ENCODE measurements around the gene FCRLB. TPM values are rescaled to one million over a fixed set of nuclear protein-coding genes. Genes with fewer than 3 reads are reported as not detected.

The FCRLB gene
- total and polyA plus RNA-seq, 2 donors (not counting 1 experiment from before 2014, with no cell fraction given), result 3.8 to 6.4 TPM

GRCh38 chr1:161736335-161736969 is 15.1 kb downstream of the FCRLB start:
- Histone ChIP-seq H3K79me2 (ENCODE audit: control insufficient read depth, insufficient read depth, low read length) (no peaks in the 10 kb centered on the region), H3K9ac (ENCODE audit: low read length) (no peak overlapping the region), H3K27me3 (replicated peaks in 1 of 4; ENCODE audit: control extremely low read depth in 1 of 4, control insufficient read depth in 3 of 4, insufficient read depth in 4 of 4, low read length in 3 of 4) (no peaks in the 10 kb centered on the region), H3K36me3 (replicated peaks in 1 of 2; ENCODE audit: control extremely low read depth in 1 of 2, control insufficient read depth in 1 of 2, extremely low read depth in 1 of 2, insufficient read depth in 2 of 2, low read length in 1 of 2) (no peaks in the 10 kb centered on the region), H3K9me3 (ENCODE audit: control extremely low read depth in 1 of 3, control insufficient read depth in 2 of 3, insufficient read depth in 1 of 3, low read length in 2 of 3) (no peaks in the 10 kb centered on the region), H3K27ac (ENCODE audit: low read length in 2 of 2) (no peak overlapping the region), H3K4me1 (ENCODE audit: control insufficient read depth in 2 of 2, insufficient read depth in 2 of 2, low read length in 2 of 2) (peaks cover 33% of the 10 kb centered on the region in 2 donors), H3K4me2 (replicated peaks; ENCODE audit: low read depth, low read length, poor library complexity, severe bottlenecking) (no peak overlapping the region), H2AFZ (ENCODE audit: insufficient read depth, low read depth, low read length, poor library complexity, severe bottlenecking) (no peak overlapping the region), H3K4me3 (ENCODE audit: control extremely low read depth in 1 of 5, extremely low read depth in 1 of 5, insufficient read depth in 1 of 5, low read depth in 2 of 5, low read length in 4 of 5) (no peak overlapping the region), H4K20me1 (ENCODE audit: control insufficient read depth, insufficient read depth, low read length, poor library complexity, severe bottlenecking) (no peaks in the 10 kb centered on the region)
- Mint-ChIP-seq H3K27me3 (no peaks in the 10 kb centered on the region), H3K27ac (peak overlapping the region; percentile 86), H3K4me3 (no peak overlapping the region), H3K4me1 (peaks cover 39% of the 10 kb centered on the region), H3K9me3 (ENCODE audit: insufficient read depth) (no peaks in the 10 kb centered on the region)
- WGBS (ENCODE audit: insufficient coverage), result 92% methylated on average over 2 of the region's 4 CpGs
- no peak for ATAC-seq (ENCODE audit: low read depth)
- DNase-seq, result no peak
- ChIA-PET CTCF (interaction anchor here (1.1 to 7.9 kb wide), 9 partner anchors 7 to 262 kb away, joined by 3 to 142 read pairs (median 5); partner anchors contain the start of genes DUSP12, FCRLA and FCRLB), POLR2A (interaction anchor here (2.0 to 5.7 kb wide), 2 partner anchors 9 to 10 kb away, joined by 5 to 82 read pairs; no protein-coding TSS in a partner anchor)
- intact Hi-C loops (cut with micrococcal nuclease), result no loop called here
- no peak for TF ChIP-seq EZH2 (IDR thresholded peaks at IDR 0.05; ENCODE audit: borderline replicate concordance, insufficient read depth, low read depth, low read length, poor library complexity, severe bottlenecking)
- no peak for TF ChIP-seq CTCF (IDR thresholded peaks at IDR 0.05)

- intact Hi-C loops (cut with micrococcal nuclease), result no loop called here
- Histone ChIP-seq H4K20me1 (ENCODE audit: control insufficient read depth, insufficient read depth, low read length, poor library complexity, severe bottlenecking) (no peaks in the 10 kb centered on the region), H3K4me1 (ENCODE audit: control insufficient read depth in 2 of 2, insufficient read depth in 2 of 2, low read length in 2 of 2) (peaks cover 34 to 35% of the 10 kb centered on the region in 2 donors), H3K79me2 (ENCODE audit: control insufficient read depth, insufficient read depth, low read length) (no peaks in the 10 kb centered on the region), H2AFZ (ENCODE audit: insufficient read depth, low read depth, low read length, poor library complexity, severe bottlenecking) (no peak overlapping the region), H3K27me3 (replicated peaks in 1 of 4; ENCODE audit: control extremely low read depth in 1 of 4, control insufficient read depth in 3 of 4, insufficient read depth in 4 of 4, low read length in 3 of 4) (no peaks in the 10 kb centered on the region), H3K9ac (ENCODE audit: low read length) (no peak overlapping the region), H3K4me3 (ENCODE audit: control extremely low read depth in 1 of 5, extremely low read depth in 1 of 5, insufficient read depth in 1 of 5, low read depth in 2 of 5, low read length in 4 of 5) (no peak overlapping the region), H3K27ac (ENCODE audit: low read length in 2 of 2) (no peak overlapping the region), H3K36me3 (replicated peaks in 1 of 2; ENCODE audit: control extremely low read depth in 1 of 2, control insufficient read depth in 1 of 2, extremely low read depth in 1 of 2, insufficient read depth in 2 of 2, low read length in 1 of 2) (no peaks in the 10 kb centered on the region), H3K9me3 (ENCODE audit: control extremely low read depth in 1 of 3, control insufficient read depth in 2 of 3, insufficient read depth in 1 of 3, low read length in 2 of 3) (no peaks in the 10 kb centered on the region), H3K4me2 (replicated peaks; ENCODE audit: low read depth, low read length, poor library complexity, severe bottlenecking) (no peak overlapping the region)
- Mint-ChIP-seq H3K27ac (peak overlapping the region; percentile 53), H3K27me3 (no peaks in the 10 kb centered on the region), H3K4me1 (peaks cover 41% of the 10 kb centered on the region), H3K4me3 (no peak overlapping the region), H3K9me3 (ENCODE audit: insufficient read depth) (no peaks in the 10 kb centered on the region)
- CTCF ChIA-PET, result interaction anchor here (0.9 to 7.9 kb wide), 14 partner anchors 8 to 263 kb away, joined by 3 to 142 read pairs (median 6); partner anchors contain the start of genes DUSP12, FCRLA and FCRLB
- DNase-seq, result no peak
- POLR2A ChIA-PET, result interaction anchor here (2.1 to 5.7 kb wide), 3 partner anchors 10 to 125 kb away, joined by 5 to 82 read pairs (median 12); partner anchors contain the start of gene FCRLA
- no peak for TF ChIP-seq CTCF (IDR thresholded peaks at IDR 0.05)
- TF ChIP-seq EZH2 (IDR thresholded peaks at IDR 0.05; ENCODE audit: borderline replicate concordance, insufficient read depth, low read depth, low read length, poor library complexity, severe bottlenecking), result no peak
- ATAC-seq (ENCODE audit: low read depth), result no peak
- no CpG with 5 or more reads among the region's 2 CpGs for WGBS (ENCODE audit: insufficient coverage)
Observed at GRCh38 chr1:161737625-161738024, 16.3 kb downstream of the FCRLB start.

All from B cell (primary cell).